ENCODE results near the gene EZH1. TPM values are rescaled to one million over a fixed set of nuclear protein-coding genes. Genes with fewer than 3 reads are reported as not detected.

The EZH1 gene
- total RNA-seq, 1 experiment from 2014 or later: 45.5 TPM

- intact Hi-C loops (cut with micrococcal nuclease; ENCODE audit: unreplicated experiment): loop anchor here (10.0 kb wide), 1 partner anchor 55 kb away; the partner anchor contains the start of gene RAMP2
- Mint-ChIP-seq H3K27me3 (ENCODE audit: unreplicated experiment) (no peaks in the 10 kb centered on the region), H3K4me1 (ENCODE audit: low read depth, unreplicated experiment) (no peaks in the 10 kb centered on the region), H3K27ac (ENCODE audit: unreplicated experiment) (no peak overlapping the region), H3K9me3 (ENCODE audit: low read depth, unreplicated experiment) (no peaks in the 10 kb centered on the region), H3K36me3 (ENCODE audit: insufficient read depth, unreplicated experiment) (peaks cover 54% of the 10 kb centered on the region), H3K4me3 (ENCODE audit: low read depth, unreplicated experiment) (no peak overlapping the region)
- BruUV-seq (replicated peaks): no TSS peak
- DNase-seq: no peak
- CTCF ChIA-PET: interaction anchor here (1.0 kb wide), 1 partner anchor 13 kb away, joined by 3 read pairs; no protein-coding TSS in a partner anchor
- no peak for TF ChIP-seq CTCF (IDR thresholded peaks at IDR 0.05; ENCODE audit: unreplicated experiment)
Measured at GRCh38 chr17:42709561-42709960, 35.3 kb downstream of the EZH1 start.

DNA sequence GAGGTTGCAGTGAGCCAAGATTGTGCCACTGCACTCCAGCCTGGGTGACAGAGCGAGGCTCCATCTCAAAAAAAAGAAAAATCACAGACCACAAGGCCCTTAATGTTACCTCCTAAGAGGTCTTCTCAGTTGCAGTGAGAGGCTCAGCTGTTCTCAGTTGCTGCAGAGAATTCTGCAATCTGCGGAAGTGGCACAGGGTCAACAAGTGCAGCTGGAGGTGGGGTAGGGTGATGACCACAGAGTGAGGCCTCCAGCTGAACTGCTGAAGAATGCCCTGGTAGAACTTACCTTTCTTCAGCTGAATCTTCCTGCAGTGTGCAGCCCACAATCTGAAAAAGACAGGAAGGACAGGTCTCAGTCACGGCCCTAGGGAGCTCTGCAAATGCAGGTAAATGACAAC lies 36.3 kb downstream of the EZH1 start:
- H3K9me3 Mint-ChIP-seq (ENCODE audit: low read depth, unreplicated experiment): no peaks in the 10 kb centered on the region
- intact Hi-C loops (cut with micrococcal nuclease; ENCODE audit: unreplicated experiment): loop anchor here (10.0 kb wide), 1 partner anchor 56 kb away; the partner anchor contains the start of gene RAMP2
- H3K27me3 Mint-ChIP-seq (ENCODE audit: unreplicated experiment): no peaks in the 10 kb centered on the region
- no peaks in the 10 kb centered on the region for H3K4me1 Mint-ChIP-seq (ENCODE audit: low read depth, unreplicated experiment)
- TF ChIP-seq CTCF (IDR thresholded peaks at IDR 0.05; ENCODE audit: unreplicated experiment): no peak
- no peak overlapping the region for H3K4me3 Mint-ChIP-seq (ENCODE audit: low read depth, unreplicated experiment)
- no peak for DNase-seq
- BruUV-seq (replicated peaks): no TSS peak
- H3K36me3 Mint-ChIP-seq (ENCODE audit: insufficient read depth, unreplicated experiment): peaks cover 49% of the 10 kb centered on the region
- no peak overlapping the region for H3K27ac Mint-ChIP-seq (ENCODE audit: unreplicated experiment)
- CTCF ChIA-PET: interaction anchor here (0.5 kb wide), 1 partner anchor 224 kb away, joined by 6 read pairs; no protein-coding TSS in a partner anchor

- intact Hi-C loops (cut with micrococcal nuclease; ENCODE audit: unreplicated experiment): loop anchor here (10.0 kb wide), 1 partner anchor 58 kb away; the partner anchor contains the start of gene RAMP2
- no TSS peak for BruUV-seq (replicated peaks)
- H3K9me3 Mint-ChIP-seq (ENCODE audit: low read depth, unreplicated experiment): no peaks in the 10 kb centered on the region
- CTCF ChIA-PET: interaction anchor here (0.6 kb wide), 1 partner anchor 372 kb away, joined by 3 read pairs; no protein-coding TSS in a partner anchor
- no peak overlapping the region for H3K4me3 Mint-ChIP-seq (ENCODE audit: low read depth, unreplicated experiment)
- peaks cover 31% of the 10 kb centered on the region for H3K36me3 Mint-ChIP-seq (ENCODE audit: insufficient read depth, unreplicated experiment)
- no peak overlapping the region for H3K27ac Mint-ChIP-seq (ENCODE audit: unreplicated experiment)
- no peak for TF ChIP-seq CTCF (IDR thresholded peaks at IDR 0.05; ENCODE audit: unreplicated experiment)
- no peaks in the 10 kb centered on the region for H3K4me1 Mint-ChIP-seq (ENCODE audit: low read depth, unreplicated experiment)
- no peak for DNase-seq
- H3K27me3 Mint-ChIP-seq (ENCODE audit: unreplicated experiment): no peaks in the 10 kb centered on the region
Measured at GRCh38 chr17:42706732-42707131, 38.1 kb downstream of the EZH1 start.

- no peak overlapping the region for H3K4me3 Mint-ChIP-seq (ENCODE audit: low read depth, unreplicated experiment)
- no peaks in the 10 kb centered on the region for H3K4me1 Mint-ChIP-seq (ENCODE audit: low read depth, unreplicated experiment)
- intact Hi-C loops (cut with micrococcal nuclease; ENCODE audit: unreplicated experiment): loop anchor here (10.0 kb wide), 1 partner anchor 60 kb away; the partner anchor contains the start of gene RAMP2
- no peak for TF ChIP-seq CTCF (IDR thresholded peaks at IDR 0.05; ENCODE audit: unreplicated experiment)
- BruUV-seq (replicated peaks): no TSS peak
- CTCF ChIA-PET: no interaction called here
- DNase-seq: no peak
- H3K27ac Mint-ChIP-seq (ENCODE audit: unreplicated experiment): no peak overlapping the region
- no peaks in the 10 kb centered on the region for H3K27me3 Mint-ChIP-seq (ENCODE audit: unreplicated experiment)
- H3K9me3 Mint-ChIP-seq (ENCODE audit: low read depth, unreplicated experiment): no peaks in the 10 kb centered on the region
- H3K36me3 Mint-ChIP-seq (ENCODE audit: insufficient read depth, unreplicated experiment): peaks cover 14% of the 10 kb centered on the region
Measured at GRCh38 chr17:42704837-42705494, 39.9 kb downstream of the EZH1 start.
